Measurements from ENCODE around the gene KEL.

KEL gene

GRCh38 chr7:142938611-142939010, 23.6 kb downstream of the KEL start:
- no peak for TF ChIP-seq CTCF (IDR thresholded peaks at IDR 0.05; ENCODE audit: insufficient read depth, missing control alignments)

GRCh38 chr7:142935941-142936565, 26.1 kb downstream of the KEL start:
- FAIRE-seq (no peak), DNase-seq (ENCODE audit: insufficient read length, low spot score) (no peak)
- no peak for TF ChIP-seq CTCF (IDR thresholded peaks at IDR 0.05; ENCODE audit: insufficient read depth, missing control alignments)

More at GRCh38 chr7:142938611-142939010, 23.6 kb downstream of the KEL start:
- FAIRE-seq: no peak
- DNase-seq (ENCODE audit: insufficient read length, low spot score): no peak

- TF ChIP-seq CTCF (IDR thresholded peaks at IDR 0.05; ENCODE audit: insufficient read depth, missing control alignments): no peak
- DNase-seq (ENCODE audit: insufficient read length, low spot score) (no peak), FAIRE-seq (no peak)
Measured at GRCh38 chr7:142934056-142934455, 28.1 kb downstream of the KEL start.

- TF ChIP-seq CTCF (IDR thresholded peaks at IDR 0.05; ENCODE audit: insufficient read depth, missing control alignments): no peak
- FAIRE-seq (no peak), DNase-seq (ENCODE audit: insufficient read length, low spot score) (no peak)
Measured at GRCh38 chr7:142933624-142934023, 28.5 kb downstream of the KEL start, which contains the start of gene TRPV5. Gene TRPV5 (minus strand): TSS chr7:142933746. CDS start chr7:142933459, 287 bp downstream.

- TF ChIP-seq CTCF (IDR thresholded peaks at IDR 0.05; ENCODE audit: insufficient read depth, missing control alignments): no peak
- no peak for FAIRE-seq
- DNase-seq (ENCODE audit: insufficient read length, low spot score): no peak
Measured at GRCh38 chr7:142933092-142933475, 29.1 kb downstream of the KEL start.

- TF ChIP-seq CTCF (IDR thresholded peaks at IDR 0.05; ENCODE audit: insufficient read depth, missing control alignments): no peak
- FAIRE-seq: no peak
- no peak for DNase-seq (ENCODE audit: insufficient read length, low spot score)
Measured at GRCh38 chr7:142932386-142933091, 29.6 kb downstream of the KEL start.

- no peak for TF ChIP-seq CTCF (IDR thresholded peaks at IDR 0.05; ENCODE audit: insufficient read depth, missing control alignments)
- DNase-seq (ENCODE audit: insufficient read length, low spot score): no peak
Measured at GRCh38 chr7:142930126-142930730, 31.9 kb downstream of the KEL start.

More at GRCh38 chr7:142930126-142930730, 31.9 kb downstream of the KEL start:
- FAIRE-seq: no peak
